Lower leg skin (tissue), 3 donors: ENCODE data around the gene PRPF31.

Source experiments
- POLR2A ChIP-seq, 2 donors: fragments of 450-650 bp; IDR thresholded peaks; one replicate each; pipeline ENCODE4 v1.6.1; 2016 to 2017; ENCODE audit warnings: antibody characterized with exemption in 2 of 2, mild to moderate bottlenecking in 1 of 2, moderate library complexity in 1 of 2
- TF ChIP-seq, protein P1 (sequence below), 3 donors: fragments of 450-650 bp; IDR thresholded peaks; one replicate each; pipeline ENCODE4 v1.5.1; 2016; ENCODE audit warnings: antibody characterized with exemption in 3 of 3, mild to moderate bottlenecking in 3 of 3, moderate library complexity in 2 of 3

DNA sequence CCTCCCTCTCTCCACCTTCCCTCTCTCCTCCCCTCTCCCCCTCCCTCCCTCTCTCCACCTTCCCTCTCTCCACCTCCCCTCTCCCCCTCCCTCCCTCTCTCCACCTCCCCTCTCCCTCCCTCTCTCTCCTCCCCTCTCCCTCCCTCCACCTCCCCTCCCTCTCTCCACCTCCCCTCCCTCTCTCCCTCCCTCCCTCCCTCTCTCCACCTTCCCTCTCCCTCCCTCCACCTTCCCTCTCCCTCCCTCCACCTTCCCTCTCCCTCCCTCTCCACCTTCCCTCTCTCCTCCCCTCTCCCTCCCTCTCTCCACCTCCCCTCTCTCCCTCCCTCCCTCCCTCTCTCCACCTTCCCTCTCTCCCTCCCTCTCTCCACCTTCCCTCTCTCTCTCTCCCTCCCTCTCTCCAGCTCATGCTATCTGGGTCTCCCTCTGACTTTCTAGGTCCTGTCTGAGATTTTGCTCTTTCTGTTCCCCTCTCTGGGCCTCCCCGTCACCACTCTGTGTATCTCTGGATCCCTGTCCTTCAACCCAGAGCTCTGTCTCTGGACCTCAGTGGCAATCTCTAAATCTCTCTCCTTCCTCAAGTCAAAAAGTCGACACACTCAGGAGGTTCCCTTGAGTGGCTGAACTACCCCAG, 18.5 kb downstream of the PRPF31 start:
- TF ChIP-seq, protein P1, sequence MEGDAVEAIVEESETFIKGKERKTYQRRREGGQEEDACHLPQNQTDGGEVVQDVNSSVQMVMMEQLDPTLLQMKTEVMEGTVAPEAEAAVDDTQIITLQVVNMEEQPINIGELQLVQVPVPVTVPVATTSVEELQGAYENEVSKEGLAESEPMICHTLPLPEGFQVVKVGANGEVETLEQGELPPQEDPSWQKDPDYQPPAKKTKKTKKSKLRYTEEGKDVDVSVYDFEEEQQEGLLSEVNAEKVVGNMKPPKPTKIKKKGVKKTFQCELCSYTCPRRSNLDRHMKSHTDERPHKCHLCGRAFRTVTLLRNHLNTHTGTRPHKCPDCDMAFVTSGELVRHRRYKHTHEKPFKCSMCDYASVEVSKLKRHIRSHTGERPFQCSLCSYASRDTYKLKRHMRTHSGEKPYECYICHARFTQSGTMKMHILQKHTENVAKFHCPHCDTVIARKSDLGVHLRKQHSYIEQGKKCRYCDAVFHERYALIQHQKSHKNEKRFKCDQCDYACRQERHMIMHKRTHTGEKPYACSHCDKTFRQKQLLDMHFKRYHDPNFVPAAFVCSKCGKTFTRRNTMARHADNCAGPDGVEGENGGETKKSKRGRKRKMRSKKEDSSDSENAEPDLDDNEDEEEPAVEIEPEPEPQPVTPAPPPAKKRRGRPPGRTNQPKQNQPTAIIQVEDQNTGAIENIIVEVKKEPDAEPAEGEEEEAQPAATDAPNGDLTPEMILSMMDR (IDR thresholded peaks at IDR 0.05): no peak
- TF ChIP-seq POLR2A (IDR thresholded peaks at IDR 0.05): no peak
